NB4 (cell line): ENCODE results near the gene CAMK2G.
A peak's percentile ranks its signal among the peaks of the same experiment; 100 is the strongest.

Experiments used
- DNase-seq: peaks from one replicate; pipeline ENCODE4 v3.0.0; 2010; ENCODE audit warnings: low read depth
- H3K4me3 ChIP-seq: one replicate; pipeline ENCODE4 v1.5.1; 2011; ENCODE audit warnings: mild to moderate bottlenecking, low read depth, low read length, moderate library complexity
- MYC ChIP-seq: IDR thresholded peaks from 2 replicates; pipeline ENCODE4 v1.6.1; 2011; ENCODE audit warnings: low read depth, low read length
- POLR2A ChIP-seq: IDR thresholded peaks from 2 replicates; pipeline ENCODE4 v1.6.1; 2011; ENCODE audit warnings: mild to moderate bottlenecking; ENCODE audit not compliant: insufficient read length; ENCODE audit errors: extremely low read depth
- TF ChIP-seq, protein P1 (sequence below): IDR thresholded peaks from 2 replicates; pipeline ENCODE4 v1.6.1; 2011; ENCODE audit warnings: low read depth, low read length
- TF ChIP-seq, protein P2 (sequence below): IDR thresholded peaks from one replicate; pipeline ENCODE4 v1.5.1; 2012; ENCODE audit warnings: low read depth, low read length

The CAMK2G gene

DNA sequence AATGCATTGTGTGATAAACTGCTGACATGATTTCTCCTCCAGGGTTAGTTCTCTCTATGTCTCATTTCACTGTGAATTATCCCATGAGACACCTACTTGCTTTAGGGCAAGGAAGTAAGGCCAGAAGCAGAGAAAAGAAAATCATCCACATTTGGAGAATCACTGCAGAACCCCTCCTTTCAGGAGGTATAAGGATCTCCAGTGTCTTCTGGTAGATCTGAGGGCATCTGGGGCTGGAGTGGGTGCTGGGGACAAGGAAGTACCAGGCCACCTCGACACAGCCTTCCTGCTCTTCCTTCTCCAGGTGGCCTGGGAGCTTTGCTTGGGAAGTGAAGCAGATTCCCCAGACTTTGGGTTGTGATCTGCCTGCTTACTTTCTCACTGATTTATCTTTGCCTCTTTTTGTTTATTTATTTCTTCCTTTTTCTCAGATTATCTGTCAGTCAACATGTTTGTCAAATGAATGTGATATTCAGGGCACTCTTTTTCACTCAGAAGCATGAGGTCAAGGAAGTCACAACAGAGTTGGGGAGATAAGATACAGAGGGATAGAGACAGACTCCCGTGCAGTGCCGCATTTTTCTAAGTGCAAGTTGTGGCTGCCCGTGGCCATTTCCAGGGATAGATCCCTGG, 12.4 kb upstream of the CAMK2G start:
- TF ChIP-seq, protein P1, sequence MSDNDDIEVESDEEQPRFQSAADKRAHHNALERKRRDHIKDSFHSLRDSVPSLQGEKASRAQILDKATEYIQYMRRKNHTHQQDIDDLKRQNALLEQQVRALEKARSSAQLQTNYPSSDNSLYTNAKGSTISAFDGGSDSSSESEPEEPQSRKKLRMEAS: no peak
- no peak for TF ChIP-seq POLR2A
- TF ChIP-seq MYC: no peak
- TF ChIP-seq, protein P2, sequence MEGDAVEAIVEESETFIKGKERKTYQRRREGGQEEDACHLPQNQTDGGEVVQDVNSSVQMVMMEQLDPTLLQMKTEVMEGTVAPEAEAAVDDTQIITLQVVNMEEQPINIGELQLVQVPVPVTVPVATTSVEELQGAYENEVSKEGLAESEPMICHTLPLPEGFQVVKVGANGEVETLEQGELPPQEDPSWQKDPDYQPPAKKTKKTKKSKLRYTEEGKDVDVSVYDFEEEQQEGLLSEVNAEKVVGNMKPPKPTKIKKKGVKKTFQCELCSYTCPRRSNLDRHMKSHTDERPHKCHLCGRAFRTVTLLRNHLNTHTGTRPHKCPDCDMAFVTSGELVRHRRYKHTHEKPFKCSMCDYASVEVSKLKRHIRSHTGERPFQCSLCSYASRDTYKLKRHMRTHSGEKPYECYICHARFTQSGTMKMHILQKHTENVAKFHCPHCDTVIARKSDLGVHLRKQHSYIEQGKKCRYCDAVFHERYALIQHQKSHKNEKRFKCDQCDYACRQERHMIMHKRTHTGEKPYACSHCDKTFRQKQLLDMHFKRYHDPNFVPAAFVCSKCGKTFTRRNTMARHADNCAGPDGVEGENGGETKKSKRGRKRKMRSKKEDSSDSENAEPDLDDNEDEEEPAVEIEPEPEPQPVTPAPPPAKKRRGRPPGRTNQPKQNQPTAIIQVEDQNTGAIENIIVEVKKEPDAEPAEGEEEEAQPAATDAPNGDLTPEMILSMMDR: no peak
- no peak overlapping the region for H3K4me3 ChIP-seq
- DNase-seq: no peak

DNA sequence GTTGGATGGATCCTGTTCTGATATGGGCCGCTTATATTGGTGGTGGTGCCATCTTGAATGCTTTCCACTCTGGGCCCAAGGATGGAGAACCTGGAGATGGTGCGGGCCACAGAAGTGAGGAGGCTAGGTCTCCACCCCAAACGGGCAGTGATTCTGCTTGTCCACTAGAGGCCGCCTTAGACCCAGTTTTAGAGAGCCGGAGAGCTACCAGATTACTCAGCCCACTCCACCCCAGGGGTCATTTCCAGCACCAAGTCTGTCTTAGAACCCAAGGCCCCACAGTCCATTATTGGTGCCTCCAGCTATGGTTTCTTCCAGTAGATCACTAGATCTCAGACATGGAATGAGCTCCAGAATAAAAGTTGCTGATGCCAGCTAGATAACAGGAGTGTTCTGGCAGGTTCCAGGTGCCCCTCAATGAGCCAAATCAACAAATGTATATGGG, 11.8 kb upstream of the CAMK2G start:
- no peak overlapping the region for H3K4me3 ChIP-seq
- TF ChIP-seq MYC: peak; percentile 32; the same call in 1 of the 2 replicates
- TF ChIP-seq, protein P2: peak; percentile 90
- TF ChIP-seq, protein P1: no peak
- TF ChIP-seq POLR2A: no peak
- DNase-seq: peak; percentile 82

DNA sequence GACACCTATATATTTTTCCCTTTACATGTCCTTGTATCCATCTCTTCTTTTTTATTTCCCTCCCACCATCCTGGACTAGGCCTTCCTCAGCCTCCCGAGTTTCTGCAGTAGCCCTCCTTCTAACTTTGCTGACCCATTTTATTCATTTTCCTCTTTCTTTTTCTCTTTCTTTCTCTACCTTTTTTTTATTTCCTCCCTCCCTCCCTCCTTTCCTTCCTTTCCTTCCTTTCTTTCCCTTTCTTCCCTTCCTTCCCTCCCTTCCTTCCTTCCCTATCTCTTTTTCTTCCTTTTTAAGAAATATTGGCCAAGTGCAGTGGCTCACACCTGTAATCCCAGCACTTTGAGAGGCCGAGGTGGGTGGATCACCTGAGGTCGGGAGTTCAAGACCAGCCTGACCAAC, 9.7 kb upstream of the CAMK2G start:
- no peak overlapping the region for H3K4me3 ChIP-seq

DNA sequence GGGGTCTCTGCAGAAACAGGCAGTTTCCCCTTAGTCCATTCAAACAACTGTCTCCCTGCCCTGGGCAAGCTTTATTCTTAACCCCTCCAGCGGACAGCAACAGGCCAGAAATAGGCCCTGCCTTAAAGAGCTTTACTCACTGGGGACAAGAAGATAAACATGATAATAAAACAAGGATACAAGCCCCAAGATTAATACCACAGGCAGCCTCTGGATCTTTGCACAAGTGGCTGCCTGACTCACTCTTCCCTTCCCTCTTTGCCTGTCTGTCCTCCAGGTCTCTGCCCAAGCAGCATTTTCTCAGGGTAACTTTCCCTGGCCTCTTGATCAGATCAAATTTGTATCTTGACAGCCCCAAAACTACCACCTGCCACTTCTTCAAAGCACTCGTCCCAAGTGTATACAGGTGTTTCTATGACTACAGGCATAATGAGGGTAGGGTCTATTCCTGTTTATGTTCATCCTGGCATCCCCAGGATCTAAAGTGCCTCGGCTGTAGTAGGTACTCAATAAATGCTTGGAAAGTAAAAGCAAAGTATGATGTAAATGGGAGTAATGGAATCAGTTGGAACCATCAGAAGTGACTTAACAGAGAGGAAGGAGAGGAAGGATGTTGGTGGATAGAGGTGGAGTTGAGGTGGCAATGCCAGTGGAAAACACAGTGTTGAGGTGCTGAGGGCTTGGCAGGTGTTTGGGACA, 7.0 kb upstream of the CAMK2G start:
- no peak for DNase-seq
- TF ChIP-seq, protein P1: no peak
- TF ChIP-seq POLR2A (no peak), MYC (no peak)
- TF ChIP-seq, protein P2: no peak
- H3K4me3 ChIP-seq: no peak overlapping the region

More for the DNA sequence above, 9.7 kb upstream of the CAMK2G start:
- no peak for DNase-seq
- TF ChIP-seq MYC (no peak), POLR2A (no peak)
- TF ChIP-seq, protein P2: no peak
- TF ChIP-seq, protein P1: no peak

DNA sequence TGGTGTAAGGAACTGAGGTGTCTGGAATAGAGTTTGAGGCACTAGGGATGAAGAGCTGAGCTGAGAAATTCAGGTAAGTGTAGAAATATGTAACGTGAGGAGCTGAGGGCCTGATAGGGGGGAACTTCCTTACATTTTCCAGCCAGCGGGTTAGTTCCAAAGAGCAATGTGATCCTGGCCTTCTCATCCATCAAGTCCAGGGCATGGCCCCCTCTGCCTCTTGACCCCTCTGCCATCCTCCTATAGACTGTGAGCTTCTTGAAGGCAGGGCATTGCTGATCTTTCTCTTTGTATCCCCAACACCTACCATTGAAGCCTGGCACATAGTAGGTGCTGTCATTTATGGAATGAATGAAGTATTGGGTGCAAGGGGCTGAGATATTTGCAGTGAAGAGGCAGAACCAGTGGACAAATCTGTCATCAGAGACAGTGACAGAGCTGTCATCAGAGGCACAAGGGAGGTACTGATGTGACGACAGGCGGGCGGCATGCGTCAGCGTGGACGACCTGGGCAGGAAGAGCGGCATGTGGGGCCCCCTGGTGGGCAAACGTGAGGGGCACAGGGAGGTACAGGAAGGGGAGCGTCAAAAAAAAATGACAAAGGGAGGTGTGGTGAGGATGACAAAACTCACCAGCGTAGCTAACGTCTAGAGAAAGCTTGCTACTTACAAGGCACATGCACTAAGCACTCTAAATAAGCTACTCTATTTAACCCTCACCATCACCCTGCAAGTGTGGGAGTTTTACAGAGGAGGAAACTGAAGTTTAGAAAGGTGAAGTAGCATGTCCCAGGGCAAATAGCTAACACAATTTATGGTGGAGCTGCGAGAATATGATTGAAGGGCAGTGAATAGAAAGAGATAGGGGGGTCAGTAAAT, 5.2 kb upstream of the CAMK2G start:
- DNase-seq: peak; percentile 95
- no peak overlapping the region for H3K4me3 ChIP-seq
- peak; percentile 94 for TF ChIP-seq MYC
- TF ChIP-seq, protein P2: peak; percentile 94
- TF ChIP-seq, protein P1: peak; percentile 93
- no peak for TF ChIP-seq POLR2A
